Endodermal cell (in vitro differentiated cells): Measurements from ENCODE around the gene CCDC88C. TPM values are rescaled to one million over a fixed set of nuclear protein-coding genes. Genes with fewer than 3 reads are reported as not detected.

Source experiments
- DNase-seq: peaks from one replicate; pipeline ENCODE4 v3.0.0-alpha.2; 2017
- H3K27ac ChIP-seq: 2 replicates; pipeline ENCODE4 v1.5.1; 2013; ENCODE audit warnings: mild to moderate bottlenecking, low read depth, low read length, moderate library complexity
- H3K27me3 ChIP-seq: 2 replicates; pipeline ENCODE4 v1.6.1; 2013; ENCODE audit warnings: mild to moderate bottlenecking, low read length, moderate library complexity; ENCODE audit not compliant: insufficient read depth, control insufficient read depth, poor library complexity, severe bottlenecking
- H3K36me3 ChIP-seq: 2 replicates; pipeline ENCODE4 v1.7.0; 2013; ENCODE audit warnings: mild to moderate bottlenecking, low read length, moderate library complexity; ENCODE audit not compliant: control insufficient read depth, insufficient read depth
- H3K4me1 ChIP-seq: one replicate; pipeline ENCODE4 v1.7.0; 2013; ENCODE audit warnings: low read length; ENCODE audit not compliant: control insufficient read depth, insufficient read depth
- H3K4me3 ChIP-seq: 2 replicates; pipeline ENCODE4 v1.5.1; 2013; ENCODE audit warnings: mild to moderate bottlenecking, low read length, moderate library complexity
- H3K9ac ChIP-seq: 2 replicates; pipeline ENCODE4 v1.6.1; 2013; ENCODE audit warnings: mild to moderate bottlenecking, low read length, moderate library complexity; ENCODE audit not compliant: poor library complexity, severe bottlenecking; ENCODE audit errors: extremely low read depth
- H3K9me3 ChIP-seq: 2 replicates; pipeline ENCODE4 v1.6.1; 2013; ENCODE audit warnings: mild to moderate bottlenecking, low read length, moderate library complexity; ENCODE audit not compliant: control insufficient read depth
- H3K27ac Mint-ChIP-seq: 2 replicates; pipeline ENCODE4 v1.8.0; 2020; ENCODE audit warnings: mixed read lengths
- H3K27me3 Mint-ChIP-seq: 2 replicates; pipeline ENCODE4 v1.8.0; 2021; ENCODE audit warnings: mild to moderate bottlenecking, mixed read lengths; ENCODE audit not compliant: insufficient read depth
- H3K36me3 Mint-ChIP-seq: 2 replicates; pipeline ENCODE4 v1.8.0; 2020; ENCODE audit warnings: low read depth, mixed read lengths
- H3K4me1 Mint-ChIP-seq: 2 replicates; pipeline ENCODE4 v1.8.0; 2020; ENCODE audit warnings: mixed read lengths
- H3K4me3 Mint-ChIP-seq: 2 replicates; pipeline ENCODE4 v1.8.0; 2020; ENCODE audit warnings: mild to moderate bottlenecking, moderate library complexity, mixed read lengths
- H3K9me3 Mint-ChIP-seq: 2 replicates; pipeline ENCODE4 v1.8.0; 2020; ENCODE audit warnings: mild to moderate bottlenecking, mixed read lengths
- WGBS, 2 experiments: methylation state at CpG; one replicate each; pipeline versions ENCODE4 v1.1.5 to v1.1.7; 2013; ENCODE audit warnings: missing lambda C conversion rate in 2 of 2, mixed read lengths in 1 of 2; ENCODE audit not compliant: insufficient coverage in 1 of 2, insufficient read length in 1 of 2; 5-methylcytosine and 5-hydroxymethylcytosine counted together
- total RNA-seq, 2 donors: library from RNA; stranded (reverse); fragmentation: NEBNext Ultra II Directional in 1 of 2; extraction: Animal tissue kit (Norgen Biotek cat#: 25700) in 1 of 2; gene quantifications; 2 replicates in 1 of 2; 3 replicates in 1 of 2; pipeline ENCODE4 v1.2.1, GENCODE V29; 2021
- TF ChIP-seq, protein P1 (sequence below): fragments of 200-600 bp; sonication (generic); conservative IDR thresholded peaks from 2 replicates; pipeline ENCODE4 v1.5.0; 2021; ENCODE audit warnings: antibody characterized with exemption, mild to moderate bottlenecking

CCDC88C gene
- total RNA-seq, 2 donors from 2014 or later = 50.0 to 50.5 TPM

DNA sequence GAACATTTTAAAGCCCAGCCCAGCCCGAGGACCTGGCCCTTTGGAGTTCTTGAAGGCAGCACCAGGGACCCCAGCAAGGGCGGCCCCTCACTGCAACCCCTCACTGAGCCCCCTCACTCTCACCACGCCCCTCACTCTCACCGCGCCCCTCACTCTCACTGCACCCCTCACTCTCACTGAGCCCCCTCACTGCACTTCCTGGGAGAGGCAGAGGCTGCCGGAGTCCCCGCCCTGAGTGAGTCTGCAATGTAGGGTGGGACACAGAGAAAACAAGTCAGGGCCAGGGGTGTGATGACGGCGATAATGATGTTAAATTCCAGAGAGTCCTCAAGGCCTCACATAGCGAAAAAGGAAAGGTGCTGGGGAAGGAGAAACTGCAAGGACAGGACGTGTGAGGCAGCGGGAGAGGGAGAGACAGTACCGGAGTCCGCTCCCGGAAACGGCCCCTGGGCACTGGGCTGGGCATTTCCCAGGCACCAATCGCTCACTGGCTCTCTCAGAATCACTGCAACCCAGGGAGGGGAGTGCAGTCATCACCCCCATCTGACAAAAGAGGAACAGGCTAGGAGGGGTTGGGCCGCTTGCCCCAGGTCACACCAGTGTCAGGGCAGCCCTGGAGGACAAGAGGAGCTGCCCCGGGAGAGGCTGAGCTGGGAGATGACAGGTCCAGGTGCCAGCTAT is 24.9 kb downstream of the CCDC88C start:
- H3K36me3 ChIP-seq = no peaks in the 10 kb centered on the region
- 71% methylated on average over 16 to 19 of the region's 19 CpGs for WGBS, 2 experiments
- TF ChIP-seq, protein P1, sequence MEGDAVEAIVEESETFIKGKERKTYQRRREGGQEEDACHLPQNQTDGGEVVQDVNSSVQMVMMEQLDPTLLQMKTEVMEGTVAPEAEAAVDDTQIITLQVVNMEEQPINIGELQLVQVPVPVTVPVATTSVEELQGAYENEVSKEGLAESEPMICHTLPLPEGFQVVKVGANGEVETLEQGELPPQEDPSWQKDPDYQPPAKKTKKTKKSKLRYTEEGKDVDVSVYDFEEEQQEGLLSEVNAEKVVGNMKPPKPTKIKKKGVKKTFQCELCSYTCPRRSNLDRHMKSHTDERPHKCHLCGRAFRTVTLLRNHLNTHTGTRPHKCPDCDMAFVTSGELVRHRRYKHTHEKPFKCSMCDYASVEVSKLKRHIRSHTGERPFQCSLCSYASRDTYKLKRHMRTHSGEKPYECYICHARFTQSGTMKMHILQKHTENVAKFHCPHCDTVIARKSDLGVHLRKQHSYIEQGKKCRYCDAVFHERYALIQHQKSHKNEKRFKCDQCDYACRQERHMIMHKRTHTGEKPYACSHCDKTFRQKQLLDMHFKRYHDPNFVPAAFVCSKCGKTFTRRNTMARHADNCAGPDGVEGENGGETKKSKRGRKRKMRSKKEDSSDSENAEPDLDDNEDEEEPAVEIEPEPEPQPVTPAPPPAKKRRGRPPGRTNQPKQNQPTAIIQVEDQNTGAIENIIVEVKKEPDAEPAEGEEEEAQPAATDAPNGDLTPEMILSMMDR = no peak
- peak overlapping the region; percentile 35 for H3K4me3 Mint-ChIP-seq
- H3K9me3 Mint-ChIP-seq = peaks cover 1% of the 10 kb centered on the region
- peaks cover 20% of the 10 kb centered on the region for H3K4me1 ChIP-seq
- peaks cover 11% of the 10 kb centered on the region for H3K36me3 Mint-ChIP-seq
- peak overlapping the region; percentile 75 for H3K27ac Mint-ChIP-seq
- no peaks in the 10 kb centered on the region for H3K27me3 Mint-ChIP-seq
- H3K4me3 ChIP-seq = no peak overlapping the region
- no peak overlapping the region for H3K9ac ChIP-seq
- peak overlapping the region; percentile 22 for H3K27ac ChIP-seq
- H3K4me1 Mint-ChIP-seq = peaks cover 71% of the 10 kb centered on the region
- DNase-seq = peak; percentile 79
- peaks cover 5% of the 10 kb centered on the region for H3K9me3 ChIP-seq
- H3K27me3 ChIP-seq = no peaks in the 10 kb centered on the region

DNA sequence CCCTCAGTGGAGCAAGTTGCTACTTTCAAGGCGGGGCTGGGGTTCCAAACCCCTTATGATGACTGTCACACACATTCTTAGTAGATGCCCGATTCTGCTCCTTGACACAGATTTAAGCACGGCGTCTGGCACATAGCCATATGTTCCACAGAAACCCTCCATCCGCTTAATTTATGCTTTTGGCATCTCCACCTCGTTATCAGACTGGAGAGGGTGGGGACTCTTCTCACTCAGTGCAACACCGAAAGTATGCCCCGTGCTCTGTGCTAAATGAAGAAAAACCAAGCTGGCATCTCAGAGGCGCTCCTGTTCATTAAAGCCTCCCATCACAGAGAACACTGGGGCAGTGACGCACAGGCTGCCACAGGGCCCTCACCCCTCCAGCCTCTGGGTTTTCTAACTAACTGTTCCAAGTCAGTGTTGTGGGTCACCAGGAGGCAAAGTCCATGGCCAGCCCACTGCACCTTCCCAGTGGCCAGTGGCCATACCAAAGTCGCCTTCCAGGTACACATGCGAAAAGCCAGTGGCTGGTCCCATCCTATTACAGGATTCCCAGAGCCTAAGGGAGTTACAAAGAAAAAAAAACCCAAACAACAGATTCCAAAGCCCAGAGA is 27.3 kb downstream of the CCDC88C start:
- H3K36me3 Mint-ChIP-seq = peaks cover 13% of the 10 kb centered on the region
- DNase-seq = no peak
- peaks cover 1% of the 10 kb centered on the region for H3K9me3 Mint-ChIP-seq
- TF ChIP-seq, protein P1 = no peak
- no peak overlapping the region for H3K4me3 Mint-ChIP-seq
- H3K4me1 Mint-ChIP-seq = peaks cover 57% of the 10 kb centered on the region
- H3K9me3 ChIP-seq = peaks cover 5% of the 10 kb centered on the region
- H3K27ac Mint-ChIP-seq = no peak overlapping the region
- 93 to 97% methylated on average over 11 to 12 of the region's 12 CpGs for whole genome bisulfite sequencing, 2 experiments
- no peaks in the 10 kb centered on the region for H3K27me3 ChIP-seq
- H3K36me3 ChIP-seq = no peaks in the 10 kb centered on the region
- no peak overlapping the region for H3K27ac ChIP-seq
- peaks cover 18% of the 10 kb centered on the region for H3K4me1 ChIP-seq
- H3K27me3 Mint-ChIP-seq = no peaks in the 10 kb centered on the region
- no peak overlapping the region for H3K9ac ChIP-seq
- no peak overlapping the region for H3K4me3 ChIP-seq

DNA sequence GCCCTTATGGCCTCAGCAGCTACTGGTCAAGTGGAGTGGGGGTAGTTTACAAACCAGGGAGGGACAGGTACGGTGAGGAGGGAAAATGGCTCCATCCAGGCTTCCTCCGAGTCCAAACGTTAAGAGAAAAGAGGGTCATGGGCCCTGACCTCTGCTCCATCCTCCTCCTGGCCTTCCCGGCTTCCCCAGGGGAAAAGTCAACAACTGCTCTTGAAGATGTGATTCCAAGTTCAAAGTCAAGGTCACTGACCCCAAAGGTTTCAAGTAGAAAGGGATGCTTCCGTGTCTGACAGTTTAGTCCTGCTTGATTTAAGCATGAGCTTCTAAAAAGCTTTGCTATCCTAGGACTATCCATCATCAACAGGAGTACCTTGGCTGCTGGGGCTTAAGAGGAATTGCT is 28.5 kb downstream of the CCDC88C start:
- peak overlapping the region; percentile 55 for H3K27ac Mint-ChIP-seq
- peaks cover 47% of the 10 kb centered on the region for H3K4me1 Mint-ChIP-seq
- TF ChIP-seq, protein P1 = no peak
- no peak overlapping the region for H3K9ac ChIP-seq
- peaks cover 14% of the 10 kb centered on the region for H3K36me3 Mint-ChIP-seq
- WGBS, 2 experiments = 91 to 96% methylated on average over 3 to 5 of the region's 5 CpGs
- no peak for DNase-seq
- H3K4me1 ChIP-seq = peaks cover 18% of the 10 kb centered on the region
- no peaks in the 10 kb centered on the region for H3K9me3 Mint-ChIP-seq
- no peaks in the 10 kb centered on the region for H3K27me3 Mint-ChIP-seq
- H3K27ac ChIP-seq = no peak overlapping the region
- H3K27me3 ChIP-seq = no peaks in the 10 kb centered on the region
- H3K36me3 ChIP-seq = no peaks in the 10 kb centered on the region
- H3K9me3 ChIP-seq = no peaks in the 10 kb centered on the region
- no peak overlapping the region for H3K4me3 Mint-ChIP-seq
- H3K4me3 ChIP-seq = no peak overlapping the region
